K562 (cell line): ENCODE measurements around the gene VIT. TPM values are rescaled to one million over a fixed set of nuclear protein-coding genes. Genes with fewer than 3 reads are reported as not detected.

ENCODE experiments used
- ATAC-seq: fragments of 200-7000 bp; cut with Tn5 transposase; 3 replicates; pipeline ENCODE4 v1.9.1; 2020; ENCODE audit warnings: moderate library complexity
- BruUV-seq: library from RNA; stranded (reverse); fragments of 400-500 nt; replicated peaks from 2 replicates; lab custom pipeline; 2021; lab: Mats Ljungman, UMichigan
- CTCF ChIA-PET: fragments of 300-600 bp; formaldehyde crosslinking; extraction: SDS; loops from one replicate; lab custom pipeline; 2021; ENCODE audit warnings: low intra/inter-chr PET ratio; lab: Yijun Ruan, JAX
- POLR2A ChIA-PET: fragments of 300-600, 350-650 bp; sonication (Branson Sonifier 250); formaldehyde crosslinking; extraction: SDS; loops from one replicate; lab custom pipeline; 2021; ENCODE audit warnings: antibody characterized with exemption, inconsistent platforms; lab: Yijun Ruan, JAX
- DNase-seq, 4 experiments: peaks; one replicate each; pipeline versions ENCODE4 v3.0.0 to v3.0.0-alpha.2; 2011 to 2018; ENCODE audit warnings: low spot score in 3 of 4, mixed read lengths in 3 of 4; ENCODE audit errors: extremely low read depth in 1 of 4
- FAIRE-seq: peaks from 2 replicates; lab custom pipeline; 2011; peaks lifted over from hg19 to GRCh38; lab: Jason Lieb, UNC
- H2AFZ ChIP-seq: 2 replicates; pipeline ENCODE4 v1.6.0; 2011; ENCODE audit warnings: low read depth, low read length, control low read depth, inconsistent platforms
- H3K27ac ChIP-seq: fragments of 200-600 bp; 3 replicates; pipeline ENCODE4 v1.8.0; 2011; ENCODE audit warnings: low read depth, mild to moderate bottlenecking, control low read depth, inconsistent platforms, low read length, moderate library complexity, mixed read lengths; ENCODE audit errors: extremely low read depth
- H3K27me3 ChIP-seq, 2 experiments: fragments of 300-600 bp in 1 of 2; 2 replicates in 1 of 2; 3 replicates in 1 of 2; pipeline versions ENCODE4 v1.6.0 to v1.8.0; 2011; ENCODE audit warnings: inconsistent platforms in 2 of 2, low read length in 2 of 2, mild to moderate bottlenecking in 1 of 2, mixed read lengths in 1 of 2, moderate library complexity in 1 of 2; ENCODE audit not compliant: control insufficient read depth in 2 of 2, insufficient read depth in 2 of 2
- H3K36me3 ChIP-seq: fragments of 300-600 bp; 3 replicates; pipeline ENCODE4 v1.8.0; 2011; ENCODE audit warnings: mild to moderate bottlenecking, low read length, inconsistent platforms; ENCODE audit not compliant: control insufficient read depth, insufficient read depth
- H3K4me1 ChIP-seq, 2 experiments: fragments of 200-600 bp in 1 of 2; replicated peaks in 1 of 2; 2 replicates in 1 of 2; 3 replicates in 1 of 2; pipeline versions ENCODE4 v1.5.1 to v1.8.0; 2011; ENCODE audit warnings: inconsistent platforms in 2 of 2, low read length in 2 of 2, mild to moderate bottlenecking in 1 of 2, mixed read lengths in 1 of 2, moderate library complexity in 1 of 2; ENCODE audit not compliant: control insufficient read depth in 2 of 2, insufficient read depth in 2 of 2
- H3K4me2 ChIP-seq: 2 replicates; pipeline ENCODE4 v1.6.1; 2011; ENCODE audit warnings: low read length, control low read depth, inconsistent platforms, mixed read lengths; ENCODE audit not compliant: insufficient read depth
- H3K4me3 ChIP-seq: fragments of 200-600 bp; sonication (generic), shearing (Covaris generic); 2 replicates; pipeline ENCODE4 v1.5.1; 2016; ENCODE audit warnings: control low read depth, inconsistent platforms
- H3K79me2 ChIP-seq: fragments of 200-600 bp; 3 replicates; pipeline ENCODE4 v1.8.0; 2011; ENCODE audit warnings: low read length, inconsistent platforms; ENCODE audit not compliant: control insufficient read depth, insufficient read depth
- H3K9ac ChIP-seq, 2 experiments: 2 replicates each; pipeline versions ENCODE4 v1.6.0 to v1.6.1; 2011; ENCODE audit warnings: low read depth in 2 of 2, low read length in 2 of 2, control low read depth in 1 of 2, inconsistent platforms in 1 of 2, mild to moderate bottlenecking in 1 of 2, mixed read lengths in 1 of 2; ENCODE audit not compliant: insufficient read depth in 1 of 2
- H3K9me1 ChIP-seq: one replicate; pipeline ENCODE4 v1.6.0; 2011; ENCODE audit warnings: inconsistent platforms, mild to moderate bottlenecking, low read length, moderate library complexity; ENCODE audit not compliant: control insufficient read depth, insufficient read depth
- H3K9me3 ChIP-seq: replicated peaks from 2 replicates; pipeline ENCODE4 v1.5.1; 2011; ENCODE audit warnings: low read depth, low read length, inconsistent platforms; ENCODE audit not compliant: control insufficient read depth, insufficient read depth
- H4K20me1 ChIP-seq: replicated peaks from 2 replicates; pipeline ENCODE4 v1.6.1; 2011; ENCODE audit warnings: low read length, inconsistent platforms, mixed read lengths; ENCODE audit not compliant: control insufficient read depth, insufficient read depth
- FOXJ2 ChIP-seq: fragments of 200-800 bp; sonication (Bioruptor generic); IDR thresholded peaks from 2 replicates; pipeline ENCODE4 v1.6.1; 2016; ENCODE audit warnings: missing genetic modification characterization, missing compliant biosample characterization
- GABPB1 ChIP-seq: sonication (generic); formaldehyde crosslinking; IDR thresholded peaks from 2 replicates; pipeline ENCODE4 v1.8.0; 2022; ENCODE audit warnings: mild to moderate bottlenecking, missing genetic modification reagents
- HDAC2 ChIP-seq: fragments of 450-650 bp; IDR thresholded peaks from 2 replicates; pipeline ENCODE4 v1.6.1; 2016; ENCODE audit warnings: mild to moderate bottlenecking
- KDM4B ChIP-seq, 2 experiments: fragments of 450-650 bp in 1 of 2; sonication (generic) in 1 of 2; IDR thresholded peaks; 2 replicates each; pipeline ENCODE4 v1.6.1; 2016 to 2017; ENCODE audit warnings: borderline replicate concordance in 2 of 2, antibody characterized with exemption in 1 of 2, low read depth in 1 of 2, mild to moderate bottlenecking in 1 of 2
- MED1 ChIP-seq: sonication (generic); formaldehyde crosslinking; IDR thresholded peaks from 2 replicates; pipeline ENCODE4 v1.8.1; 2023; ENCODE audit warnings: missing genetic modification reagents, borderline replicate concordance
- NR2C2 ChIP-seq, 2 experiments: fragments of 200-800 bp in 1 of 2; sonication (Bioruptor generic) in 1 of 2; sonication (generic) in 1 of 2; formaldehyde crosslinking in 1 of 2; IDR thresholded peaks; 2 replicates each; pipeline versions ENCODE4 v1.6.1 to v1.8.0; 2016 to 2022; ENCODE audit warnings: mild to moderate bottlenecking in 1 of 2, missing compliant biosample characterization in 1 of 2, missing genetic modification characterization in 1 of 2, missing genetic modification reagents in 1 of 2
- SMC3 ChIP-seq: conservative IDR thresholded peaks from 2 replicates; pipeline ENCODE4 v1.6.1; 2011; ENCODE audit warnings: low read depth, low read length, improper control_type of control experiment; ENCODE audit not compliant: insufficient read depth
- SRSF1 ChIP-seq: fragments of 200-400 bp; formaldehyde crosslinking; IDR thresholded peaks from 2 replicates; pipeline ENCODE4 v1.6.1; 2017; ENCODE audit warnings: mild to moderate bottlenecking, low read depth, low read length, moderate library complexity
- XRCC4 ChIP-seq: IDR thresholded peaks from one replicate; pipeline ENCODE4 v1.6.1; 2011; ENCODE audit not compliant: insufficient read depth, insufficient read length; ENCODE audit errors: extremely low read depth
- ZMIZ1 ChIP-seq, 2 experiments: fragments of 150-350 bp in 1 of 2; IDR thresholded peaks; 2 replicates each; pipeline ENCODE4 v1.6.1; 2012 to 2016; ENCODE audit warnings: low read depth in 2 of 2, low read length in 2 of 2, mild to moderate bottlenecking in 1 of 2, moderate library complexity in 1 of 2
- ZNF668 ChIP-seq: fragments of 250-450 bp; sonication (Bioruptor Pico); IDR thresholded peaks from 2 replicates; pipeline ENCODE4 v1.8.0; 2022; ENCODE audit warnings: mild to moderate bottlenecking, inconsistent platforms
- in situ Hi-C: fragments of 300-500 bp; cut with MboI; formaldehyde crosslinking; loops from 4 replicates; pipeline ENCODE4 v1.15.0; 2018; ENCODE audit warnings: inconsistent platforms, mixed read lengths
- intact Hi-C: fragments of 100-400 bp; cut with micrococcal nuclease; formaldehyde crosslinking; loops from 2 replicates; pipeline ENCODE4 v1.14.2; 2022
- polyA plus RNA-seq, 8 experiments: library from polyadenylated mRNA; depleted of rRNA in 4 of 8; stranded (reverse) in 5 of 8; unstranded in 3 of 8; fragments of >200 nt; fragmentation: Nextera tagmentation in 2 of 8; fragmentation: Illumina TruSeq in 1 of 8; extraction: Ambion mirVana in 2 of 8; extraction: Trizol in 1 of 8; gene quantifications; 2 replicates each; pipeline versions ENCODE4 v1.2.1 to v1.2.3, GENCODE V29; 2011 to 2014; ENCODE audit warnings: inconsistent platforms in 1 of 8, missing spikeins in 1 of 8
- total RNA-seq, 7 experiments: library from RNA; depleted of rRNA in 6 of 7; stranded (reverse); fragments of >200 nt in 6 of 7; fragmentation: Illumina TruSeq in 2 of 7; extraction: Trizol in 2 of 7; gene quantifications; 2 replicates each; pipeline versions ENCODE4 v1.2.1 to v1.2.3, GENCODE V29; 2011 to 2021; ENCODE audit warnings: low replicate concordance in 1 of 7
- TF ChIP-seq, protein P1 (sequence below), 2 experiments: fragments of 250-450 bp in 1 of 2; fragments of 450-650 bp in 1 of 2; sonication (Bioruptor Pico) in 1 of 2; IDR thresholded peaks; 2 replicates each; pipeline versions ENCODE4 v1.6.1 to v1.8.0; 2016 to 2021; ENCODE audit warnings: mild to moderate bottlenecking in 2 of 2, moderate library complexity in 2 of 2, missing compliant biosample characterization in 1 of 2, missing genetic modification characterization in 1 of 2
- TF ChIP-seq, protein P2 (sequence below): fragments of 450-650 bp; conservative IDR thresholded peaks from 2 replicates; pipeline ENCODE4 v1.6.1; 2016; ENCODE audit warnings: missing genetic modification characterization, low read depth, mild to moderate bottlenecking, control low read depth, missing compliant biosample characterization

Gene VIT
- total and polyA plus RNA-seq, 9 of the 15 experiments (the other 6 are each of a cell fraction or from before 2014, with no cell fraction given): not detected

DNA sequence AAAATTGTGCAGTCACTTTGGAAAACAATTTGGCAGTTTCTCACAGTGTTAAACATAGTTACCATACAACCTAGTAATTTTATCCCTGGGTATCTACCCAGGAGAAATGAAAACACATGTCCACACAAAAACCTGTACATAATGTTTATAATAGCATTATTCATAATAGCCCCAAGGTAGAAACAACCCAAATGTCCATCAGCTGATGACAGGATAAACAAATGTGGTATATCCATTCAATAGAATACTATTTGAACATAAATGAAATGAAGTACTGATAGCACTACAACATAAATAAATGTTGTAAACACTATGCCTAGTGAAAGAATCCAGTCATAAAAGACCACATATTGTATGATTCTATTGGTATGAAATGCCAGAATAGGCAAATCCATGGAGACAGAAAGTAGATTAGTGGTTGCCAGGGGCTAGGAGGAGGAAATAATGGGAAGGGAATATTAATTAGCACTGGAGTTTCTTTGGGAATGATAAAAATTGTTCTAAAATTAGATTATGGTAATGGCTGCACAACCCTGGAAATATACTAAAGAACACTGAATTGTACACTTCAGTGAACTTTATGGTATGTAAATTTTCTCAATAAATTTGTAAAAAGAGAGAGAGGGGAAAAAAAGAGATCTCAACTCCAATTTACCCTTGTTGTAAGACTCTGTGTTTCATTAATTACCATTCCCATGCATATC, 20.8 kb upstream of the VIT start:
- Histone ChIP-seq H4K20me1 (no peaks in the 10 kb centered on the region), H3K4me3 (no peak overlapping the region), H3K9me1 (no peaks in the 10 kb centered on the region), H3K9me3 (no peaks in the 10 kb centered on the region), H3K27ac (no peak overlapping the region), H3K36me3 (no peaks in the 10 kb centered on the region), H3K9ac (no peak overlapping the region), H3K4me1 (no peaks in the 10 kb centered on the region), H3K27me3 (no peaks in the 10 kb centered on the region), H3K4me2 (no peak overlapping the region), H2AFZ (no peak overlapping the region), H3K79me2 (no peaks in the 10 kb centered on the region)
- DNase-seq (no peak), FAIRE-seq (no peak), ATAC-seq (no peak)
- BruUV-seq: no TSS peak
- in situ Hi-C loops: no loop called here
- intact Hi-C loops: no loop called here
- no peak for TF ChIP-seq HDAC2
- no peak for TF ChIP-seq XRCC4
- no peak for TF ChIP-seq GABPB1 (CRISPR knock-in tag)
- no peak for TF ChIP-seq NR2C2 (CRISPR knock-in tag; IDR thresholded peaks at IDR 0.05)
- no peak for TF ChIP-seq NR2C2 (tag; IDR thresholded peaks at IDR 0.05)
- no peak for TF ChIP-seq ZNF668
- no peak for TF ChIP-seq FOXJ2 (tag)
- TF ChIP-seq, protein P1, sequence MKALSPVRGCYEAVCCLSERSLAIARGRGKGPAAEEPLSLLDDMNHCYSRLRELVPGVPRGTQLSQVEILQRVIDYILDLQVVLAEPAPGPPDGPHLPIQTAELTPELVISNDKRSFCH (CRISPR knock-in tag; IDR thresholded peaks at IDR 0.05): no peak
- TF ChIP-seq, protein P1 (tag; IDR thresholded peaks at IDR 0.05): no peak
- no peak for TF ChIP-seq MED1 (CRISPR knock-in tag)
- no peak for TF ChIP-seq ZMIZ1 (IDR thresholded peaks at IDR 0.05; ENCODE audit: low read depth in 2 of 2, low read length in 2 of 2)
- TF ChIP-seq, protein P2, sequence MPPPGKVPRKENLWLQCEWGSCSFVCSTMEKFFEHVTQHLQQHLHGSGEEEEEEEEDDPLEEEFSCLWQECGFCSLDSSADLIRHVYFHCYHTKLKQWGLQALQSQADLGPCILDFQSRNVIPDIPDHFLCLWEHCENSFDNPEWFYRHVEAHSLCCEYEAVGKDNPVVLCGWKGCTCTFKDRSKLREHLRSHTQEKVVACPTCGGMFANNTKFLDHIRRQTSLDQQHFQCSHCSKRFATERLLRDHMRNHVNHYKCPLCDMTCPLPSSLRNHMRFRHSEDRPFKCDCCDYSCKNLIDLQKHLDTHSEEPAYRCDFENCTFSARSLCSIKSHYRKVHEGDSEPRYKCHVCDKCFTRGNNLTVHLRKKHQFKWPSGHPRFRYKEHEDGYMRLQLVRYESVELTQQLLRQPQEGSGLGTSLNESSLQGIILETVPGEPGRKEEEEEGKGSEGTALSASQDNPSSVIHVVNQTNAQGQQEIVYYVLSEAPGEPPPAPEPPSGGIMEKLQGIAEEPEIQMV (tag): no peak
- TF ChIP-seq SMC3: no peak
- TF ChIP-seq KDM4B (IDR thresholded peaks at IDR 0.05; ENCODE audit: borderline replicate concordance in 2 of 2, low read depth in 1 of 2): no peak
- TF ChIP-seq SRSF1: no peak
- ChIA-PET CTCF (no interaction called here), POLR2A (interaction anchor here (1.1 kb wide), 1 partner anchor 11 kb away, joined by 3 read pairs; no protein-coding TSS in a partner anchor)
